NCI-H2227 (cell line): ENCODE measurements around the gene MTMR1.

Source experiments
- DNase-seq: peaks from one replicate; lab custom pipeline; 2025; ENCODE audit not compliant: unreplicated experiment; lab: John Stamatoyannopoulos, UW

MTMR1 gene

GRCh38 chrX:150692831-150693724, at the start of gene MTMR1:
Gene MTMR1 (plus strand): TSS chrX:150693396. CDS start chrX:150693531, 135 bp downstream.
- peak; percentile 61 for DNase-seq

GRCh38 chrX:150643958-150644357, 49.2 kb upstream of the MTMR1 start:
- no peak for DNase-seq

- DNase-seq, result no peak
These were observed 48.8 kb upstream of the MTMR1 start for GRCh38 chrX:150644422-150644821.

GRCh38 chrX:150647331-150647730, 45.9 kb upstream of the MTMR1 start:
- DNase-seq, result no peak

- DNase-seq, result no peak
These were observed 44.8 kb upstream of the MTMR1 start for GRCh38 chrX:150648296-150648940.

- peak; percentile 56 for DNase-seq
These were observed 43.9 kb upstream of the MTMR1 start for GRCh38 chrX:150649096-150649870.

- no peak for DNase-seq
These were observed 41.3 kb upstream of the MTMR1 start for GRCh38 chrX:150651906-150652305.

GRCh38 chrX:150655788-150656187, 37.4 kb upstream of the MTMR1 start:
- DNase-seq, result no peak

- peak; percentile 1 for DNase-seq
These were observed 30.1 kb upstream of the MTMR1 start for GRCh38 chrX:150663073-150663472.

GRCh38 chrX:150664290-150664689, 28.9 kb upstream of the MTMR1 start:
- DNase-seq, result peak; percentile 58

GRCh38 chrX:150676221-150676620, 17.0 kb upstream of the MTMR1 start:
- no peak for DNase-seq

- peak; percentile 5 for DNase-seq
These were observed 12.2 kb upstream of the MTMR1 start for GRCh38 chrX:150680974-150681373.

- no peak for DNase-seq
These were observed 10.1 kb upstream of the MTMR1 start for GRCh38 chrX:150683112-150683511.

GRCh38 chrX:150683536-150684146, 9.6 kb upstream of the MTMR1 start:
- DNase-seq, result peak; percentile 28

- DNase-seq, result no peak
These were observed 4.2 kb upstream of the MTMR1 start for GRCh38 chrX:150688911-150689451.

GRCh38 chrX:150690126-150690525, 3.1 kb upstream of the MTMR1 start:
- DNase-seq, result no peak

- no peak for DNase-seq
These were observed 900 bp upstream of the MTMR1 start for GRCh38 chrX:150692296-150692695.

GRCh38 chrX:150693725-150694574, 754 bp downstream of the MTMR1 start:
- peak; percentile 64 for DNase-seq

GRCh38 chrX:150694738-150695410, 1.7 kb downstream of the MTMR1 start:
- DNase-seq, result no peak
